ENCODE results near the gene TCL1B.

TCL1B gene

DNA sequence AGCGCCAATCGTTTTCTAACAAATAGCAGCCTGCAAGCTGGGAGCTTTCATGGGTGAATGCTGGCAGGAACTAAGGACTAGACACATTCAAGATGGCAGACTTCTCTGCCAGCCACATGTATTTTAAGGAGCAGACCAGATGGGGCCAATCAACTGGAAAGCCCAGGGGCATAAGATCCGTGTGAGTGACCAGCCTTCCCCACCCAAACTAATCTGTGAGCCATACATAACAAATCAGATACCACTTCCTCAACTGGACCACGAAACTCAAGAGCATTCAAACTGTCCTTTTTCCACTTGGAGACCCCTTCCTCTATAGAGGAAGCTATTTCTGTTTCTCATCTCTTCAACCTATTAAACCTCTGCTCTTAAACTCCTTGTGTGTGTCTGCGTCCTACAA, 9.7 kb downstream of the TCL1B start:
- no peak for ATAC-seq
- TF ChIP-seq ISL1 (CRISPR knock-in tag; IDR thresholded peaks at IDR 0.05), result no peak
- no peak for TF ChIP-seq ESRRG (CRISPR knock-in tag; IDR thresholded peaks at IDR 0.05)
- no peak for TF ChIP-seq PATZ1 (CRISPR knock-in tag; IDR thresholded peaks at IDR 0.05; ENCODE audit: borderline replicate concordance)
- TF ChIP-seq ZFP3 (CRISPR knock-in tag; IDR thresholded peaks at IDR 0.05), result no peak
- TF ChIP-seq SNAI2 (CRISPR knock-in tag; IDR thresholded peaks at IDR 0.05), result no peak
- no peak for TF ChIP-seq ZNF70 (CRISPR knock-in tag; IDR thresholded peaks at IDR 0.05)
- no peak for TF ChIP-seq BACH2 (CRISPR knock-in tag; IDR thresholded peaks at IDR 0.05; ENCODE audit: borderline replicate concordance)
- TF ChIP-seq, protein P1, sequence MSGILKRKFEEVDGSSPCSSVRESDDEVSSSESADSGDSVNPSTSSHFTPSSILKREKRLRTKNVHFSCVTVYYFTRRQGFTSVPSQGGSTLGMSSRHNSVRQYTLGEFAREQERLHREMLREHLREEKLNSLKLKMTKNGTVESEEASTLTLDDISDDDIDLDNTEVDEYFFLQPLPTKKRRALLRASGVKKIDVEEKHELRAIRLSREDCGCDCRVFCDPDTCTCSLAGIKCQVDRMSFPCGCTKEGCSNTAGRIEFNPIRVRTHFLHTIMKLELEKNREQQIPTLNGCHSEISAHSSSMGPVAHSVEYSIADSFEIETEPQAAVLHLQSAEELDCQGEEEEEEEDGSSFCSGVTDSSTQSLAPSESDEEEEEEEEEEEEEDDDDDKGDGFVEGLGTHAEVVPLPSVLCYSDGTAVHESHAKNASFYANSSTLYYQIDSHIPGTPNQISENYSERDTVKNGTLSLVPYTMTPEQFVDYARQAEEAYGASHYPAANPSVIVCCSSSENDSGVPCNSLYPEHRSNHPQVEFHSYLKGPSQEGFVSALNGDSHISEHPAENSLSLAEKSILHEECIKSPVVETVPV (CRISPR knock-in tag; IDR thresholded peaks at IDR 0.05), result no peak
- no peak for TF ChIP-seq TOX (CRISPR knock-in tag; IDR thresholded peaks at IDR 0.05; ENCODE audit: borderline replicate concordance)
- no peak for TF ChIP-seq ZFP30 (CRISPR knock-in tag; IDR thresholded peaks at IDR 0.05)
- TF ChIP-seq, protein P2, sequence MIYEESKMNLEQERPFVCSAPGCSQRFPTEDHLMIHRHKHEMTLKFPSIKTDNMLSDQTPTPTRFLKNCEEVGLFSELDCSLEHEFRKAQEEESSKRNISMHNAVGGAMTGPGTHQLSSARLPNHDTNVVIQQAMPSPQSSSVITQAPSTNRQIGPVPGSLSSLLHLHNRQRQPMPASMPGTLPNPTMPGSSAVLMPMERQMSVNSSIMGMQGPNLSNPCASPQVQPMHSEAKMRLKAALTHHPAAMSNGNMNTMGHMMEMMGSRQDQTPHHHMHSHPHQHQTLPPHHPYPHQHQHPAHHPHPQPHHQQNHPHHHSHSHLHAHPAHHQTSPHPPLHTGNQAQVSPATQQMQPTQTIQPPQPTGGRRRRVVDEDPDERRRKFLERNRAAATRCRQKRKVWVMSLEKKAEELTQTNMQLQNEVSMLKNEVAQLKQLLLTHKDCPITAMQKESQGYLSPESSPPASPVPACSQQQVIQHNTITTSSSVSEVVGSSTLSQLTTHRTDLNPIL (CRISPR knock-in tag; IDR thresholded peaks at IDR 0.05; ENCODE audit: low read depth), result no peak
- no peak for TF ChIP-seq CSDC2 (CRISPR knock-in tag; IDR thresholded peaks at IDR 0.05)
- TF ChIP-seq ZNF565 (CRISPR knock-in tag; conservative IDR thresholded peaks at IDR 0.05; ENCODE audit: low read depth), result no peak
- no peak for TF ChIP-seq ZNF8 (CRISPR knock-in tag; IDR thresholded peaks at IDR 0.05)
- TF ChIP-seq ARNTL (CRISPR knock-in tag; IDR thresholded peaks at IDR 0.05; ENCODE audit: borderline replicate concordance, low read depth), result no peak
- TF ChIP-seq RARB (CRISPR knock-in tag; IDR thresholded peaks at IDR 0.05), result no peak
- no peak for TF ChIP-seq OSR1 (CRISPR knock-in tag; IDR thresholded peaks at IDR 0.05)
- no peak for TF ChIP-seq TSHZ2 (CRISPR knock-in tag; IDR thresholded peaks at IDR 0.05)

GRCh38 chr14:95696741-95697140, 10.5 kb downstream of the TCL1B start:
- ATAC-seq, result no peak
- TF ChIP-seq POU6F1 (CRISPR knock-in tag; IDR thresholded peaks at IDR 0.05; ENCODE audit: borderline replicate concordance, low read depth) (no peak), ZNF8 (CRISPR knock-in tag; IDR thresholded peaks at IDR 0.05) (no peak), GLIS3 (CRISPR knock-in tag; IDR thresholded peaks at IDR 0.05) (no peak), BACH2 (CRISPR knock-in tag; IDR thresholded peaks at IDR 0.05; ENCODE audit: borderline replicate concordance) (no peak), TCF4 (CRISPR knock-in tag; IDR thresholded peaks at IDR 0.05; ENCODE audit: borderline replicate concordance) (no peak), ARNTL (CRISPR knock-in tag; IDR thresholded peaks at IDR 0.05; ENCODE audit: borderline replicate concordance, low read depth) (no peak), ZNF70 (CRISPR knock-in tag; IDR thresholded peaks at IDR 0.05) (no peak), TSHZ2 (CRISPR knock-in tag; IDR thresholded peaks at IDR 0.05) (no peak), CSDC2 (CRISPR knock-in tag; IDR thresholded peaks at IDR 0.05) (no peak), ISL1 (CRISPR knock-in tag; IDR thresholded peaks at IDR 0.05) (no peak), SNAI2 (CRISPR knock-in tag; IDR thresholded peaks at IDR 0.05) (no peak), RARB (CRISPR knock-in tag; IDR thresholded peaks at IDR 0.05) (no peak), OSR1 (CRISPR knock-in tag; IDR thresholded peaks at IDR 0.05) (no peak), ZNF565 (CRISPR knock-in tag; conservative IDR thresholded peaks at IDR 0.05; ENCODE audit: low read depth) (no peak), ZC3H10 (CRISPR knock-in tag; IDR thresholded peaks at IDR 0.05) (no peak), TOX (CRISPR knock-in tag; IDR thresholded peaks at IDR 0.05; ENCODE audit: borderline replicate concordance) (no peak)
- TF ChIP-seq, protein P1 (CRISPR knock-in tag; IDR thresholded peaks at IDR 0.05), result no peak
- TF ChIP-seq, protein P2 (CRISPR knock-in tag; IDR thresholded peaks at IDR 0.05; ENCODE audit: low read depth), result no peak

All from SK-N-SH treated with all-trans-retinoic acid at 6 μM for 48 hours (cell line).